GM19328 (cell line): ENCODE results near the gene MGST2.
"Not testable (repeated sequence)": the region's sequence is repeated elsewhere in the genome, so short reads cannot be mapped to it uniquely, and the experiment has no call there.

Experiments
- ATAC-seq: cut with Tn5 transposase; IDR thresholded peaks from one replicate; pipeline ENCODE4 v1.9.1; 2021; ENCODE audit warnings: mild to moderate bottlenecking, moderate library complexity; ENCODE audit not compliant: unreplicated experiment

Gene MGST2

GRCh38 chr4:139698167-139698925 lies 32.7 kb downstream of the MGST2 start:
- not testable (repeated sequence) for ATAC-seq

GRCh38 chr4:139700568-139700967 lies 34.9 kb downstream of the MGST2 start:
- ATAC-seq = no peak

- ATAC-seq = no peak
Observed at GRCh38 chr4:139704915-139705485, 39.4 kb downstream of the MGST2 start.

DNA sequence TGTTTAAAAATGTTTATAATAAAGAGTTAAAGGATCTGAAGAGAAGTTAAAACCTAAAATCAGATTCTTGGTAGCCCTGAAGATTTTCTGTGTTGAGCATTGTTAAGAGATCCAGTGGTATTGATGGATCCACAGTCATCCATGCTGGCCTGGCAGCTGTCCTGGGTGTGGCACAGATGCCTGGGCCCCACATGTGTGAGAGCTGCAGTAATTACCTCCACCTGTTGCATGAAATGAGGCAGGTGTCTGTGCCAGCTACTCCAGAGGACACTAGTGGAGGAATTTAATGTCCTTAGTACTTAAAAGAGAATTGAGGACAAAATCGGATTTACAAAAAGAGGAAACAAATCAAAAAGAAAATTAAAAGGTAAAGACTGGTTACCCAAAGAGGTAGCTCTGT lies 44.0 kb downstream of the MGST2 start:
- ATAC-seq = no peak

DNA sequence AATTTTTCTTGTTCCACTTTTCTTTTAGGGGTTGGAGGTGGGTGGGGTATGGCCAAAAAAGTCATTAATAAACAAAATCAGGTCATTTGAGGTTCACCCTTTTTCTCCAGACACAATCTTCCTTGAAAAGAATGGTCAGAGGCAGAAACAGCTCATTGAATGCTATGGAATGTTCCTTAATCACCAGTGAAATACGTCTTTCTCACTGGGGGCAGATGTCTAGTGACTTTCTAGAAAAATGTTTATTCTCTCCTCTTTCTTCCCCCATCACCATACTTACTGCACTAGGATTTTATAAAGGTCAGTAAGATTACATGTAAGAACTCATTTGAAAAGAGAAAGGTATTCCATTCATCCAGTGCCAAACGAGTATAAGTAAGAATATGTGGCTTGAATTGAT lies 44.5 kb downstream of the MGST2 start:
- no peak for ATAC-seq

GRCh38 chr4:139711461-139711860 lies 45.8 kb downstream of the MGST2 start:
- ATAC-seq = no peak

- ATAC-seq = no peak
Observed at GRCh38 chr4:139712882-139713281, 47.3 kb downstream of the MGST2 start.

DNA sequence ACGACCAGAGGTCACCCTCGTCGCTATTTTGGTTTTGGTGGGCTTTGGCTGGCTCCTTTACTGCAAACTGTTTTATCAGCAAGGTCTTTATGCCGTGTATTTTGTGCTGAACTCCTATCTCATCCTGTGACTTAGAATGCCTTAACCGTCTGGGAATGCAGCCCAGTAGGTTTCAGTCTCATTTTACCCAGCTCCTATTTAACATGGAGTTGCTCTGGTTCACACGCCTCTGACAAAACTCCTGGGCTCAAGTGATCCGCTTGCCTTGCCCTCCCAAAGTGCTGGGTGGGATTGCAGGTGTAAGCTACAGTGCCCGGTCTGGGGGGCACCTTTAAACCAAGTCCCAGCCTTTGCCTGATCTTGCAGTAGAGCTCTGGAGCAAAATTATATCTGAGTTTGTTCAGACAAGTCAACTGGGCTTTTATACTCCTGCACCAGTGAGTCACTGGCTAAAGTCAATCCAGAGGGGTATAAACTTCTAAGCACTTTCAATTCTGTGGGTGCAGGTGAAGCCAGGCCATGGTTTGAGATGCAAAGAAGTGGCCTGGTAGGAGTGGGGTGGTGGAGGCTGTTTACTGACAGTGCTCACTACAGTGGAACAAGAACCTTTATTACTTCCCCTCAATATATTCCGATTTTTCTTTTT lies 50.2 kb downstream of the MGST2 start:
- no peak for ATAC-seq

DNA sequence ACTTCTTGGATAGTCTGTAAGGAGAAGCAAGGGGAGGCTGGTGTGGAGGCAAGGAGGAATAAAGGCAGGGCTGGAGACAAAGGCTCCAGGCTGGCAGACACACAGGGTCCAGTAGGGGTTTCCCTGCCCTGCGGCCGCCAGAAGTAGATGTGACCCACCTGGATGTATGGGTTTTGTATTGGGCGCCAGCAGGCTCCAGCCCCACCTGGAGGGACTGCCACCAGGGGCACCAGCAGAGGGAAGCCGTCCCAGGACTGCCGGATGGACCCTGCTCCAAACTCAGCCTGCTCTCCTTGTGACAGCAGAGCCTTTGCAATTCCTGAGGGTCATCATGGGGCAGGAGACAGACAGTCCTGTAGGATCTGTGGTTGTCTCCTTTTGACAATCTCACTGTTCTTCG lies 52.7 kb downstream of the MGST2 start:
- no peak for ATAC-seq

DNA sequence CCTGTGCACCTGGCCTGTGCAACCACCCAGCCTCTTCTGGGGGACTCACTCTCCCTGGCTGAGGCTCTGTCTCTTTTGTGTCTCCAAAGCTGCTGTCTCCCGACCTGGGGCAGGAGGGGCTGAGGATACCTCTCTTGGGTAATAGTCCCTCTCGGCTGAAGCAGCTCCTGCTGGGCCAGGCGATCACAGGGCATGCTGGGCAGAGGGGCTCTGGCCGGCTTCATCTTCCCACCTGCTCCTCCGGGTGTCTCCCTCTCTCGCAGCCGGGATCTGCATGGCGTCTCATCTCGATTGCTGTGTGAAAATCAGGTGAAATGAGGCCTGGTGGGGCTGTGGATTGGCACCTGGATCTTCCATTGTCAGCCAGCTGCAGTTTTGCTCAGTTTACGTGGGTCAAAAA lies 53.2 kb downstream of the MGST2 start:
- ATAC-seq = no peak

DNA sequence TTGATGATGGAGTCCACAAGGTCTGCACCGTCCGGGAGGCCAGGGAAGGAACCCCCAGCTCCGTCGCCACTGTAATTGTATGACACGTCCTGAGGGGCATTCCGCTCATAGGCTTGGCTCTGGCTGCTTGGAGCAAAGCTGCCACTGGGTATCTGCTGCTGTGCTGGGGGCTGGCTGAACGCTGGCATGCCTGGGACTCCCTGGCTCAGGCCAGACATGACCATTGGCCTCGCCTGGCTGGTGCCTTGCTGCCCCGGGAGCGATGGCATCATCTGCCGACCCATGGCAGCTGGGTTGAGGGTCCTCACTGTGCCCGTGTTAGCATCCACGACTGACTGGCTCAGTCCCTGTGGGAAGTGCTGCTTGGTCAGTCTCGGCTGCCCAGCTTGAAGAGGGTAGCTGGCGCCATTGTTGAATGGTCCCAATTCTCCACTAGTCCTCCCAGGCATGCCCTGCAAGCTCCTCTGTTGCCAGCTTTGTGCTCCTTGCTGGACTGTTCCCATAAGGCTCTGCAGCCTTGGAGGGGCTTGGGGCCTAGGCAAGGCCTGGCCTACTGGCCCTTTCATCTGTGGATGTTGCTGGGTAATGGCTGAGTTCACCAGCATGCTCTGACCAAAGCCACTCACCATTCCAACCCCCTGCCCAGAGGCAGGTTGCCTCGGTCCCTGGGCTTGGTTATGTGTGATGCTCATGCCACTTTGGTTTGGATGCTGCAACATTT lies 53.9 kb downstream of the MGST2 start:
- no peak for ATAC-seq

DNA sequence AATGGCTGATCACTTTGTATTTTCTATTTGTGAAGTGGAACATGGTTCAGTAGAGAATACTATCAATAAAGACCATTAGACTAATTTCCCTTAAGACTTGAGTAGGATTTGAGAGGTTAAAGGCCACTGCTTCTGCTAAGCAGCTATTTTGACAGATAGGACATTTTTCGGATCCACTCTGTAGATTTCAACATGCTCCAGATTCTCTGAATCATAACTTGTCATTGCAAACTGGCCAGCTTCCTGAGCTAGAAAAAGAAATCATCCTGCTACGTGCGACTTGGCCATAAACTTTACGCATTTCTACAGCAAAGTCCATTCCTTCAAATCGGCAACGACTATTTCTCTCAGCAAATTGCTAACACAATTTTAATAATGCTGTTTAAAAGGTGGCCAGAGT lies 55.2 kb downstream of the MGST2 start:
- no peak for ATAC-seq

DNA sequence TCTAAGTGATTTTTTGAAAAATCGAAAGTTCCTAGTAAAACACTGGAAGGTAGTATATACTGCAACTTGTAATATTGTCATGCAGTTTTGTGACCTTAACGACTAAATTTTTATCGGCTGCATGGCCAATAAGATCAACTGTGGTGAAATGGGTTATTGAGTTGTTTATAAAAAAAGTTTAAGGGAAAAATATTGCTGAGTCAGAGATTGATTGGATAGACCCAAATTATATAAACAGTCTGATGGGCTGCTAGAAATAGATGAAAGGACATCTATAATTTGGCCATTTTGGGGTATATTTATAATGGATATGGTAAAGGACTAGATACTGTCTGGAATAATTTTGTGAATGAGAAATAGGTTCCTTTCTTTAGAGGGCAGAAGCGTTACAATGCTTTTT lies 56.2 kb downstream of the MGST2 start:
- no peak for ATAC-seq

DNA sequence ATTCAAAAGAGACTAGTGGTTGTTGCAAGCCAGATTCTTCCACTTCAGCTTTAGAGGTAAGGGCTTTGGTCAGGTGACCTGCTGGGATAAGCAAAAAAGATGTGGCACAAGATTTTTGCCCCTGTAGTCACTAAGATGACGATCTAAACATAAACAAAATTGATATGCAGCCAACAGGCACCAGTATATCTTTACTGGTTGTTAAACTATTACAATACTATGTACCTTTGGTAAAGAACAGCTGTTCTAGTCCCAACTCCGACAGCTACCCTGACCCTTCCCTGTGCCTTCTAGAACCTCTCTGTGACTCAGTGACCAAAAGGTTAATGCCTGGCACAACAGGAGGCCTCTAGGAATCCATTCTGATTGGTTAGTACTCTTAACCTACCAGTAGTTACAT lies 59.6 kb downstream of the MGST2 start:
- no peak for ATAC-seq

- no peak for ATAC-seq
Observed at GRCh38 chr4:139726615-139727014, 61.0 kb downstream of the MGST2 start.

DNA sequence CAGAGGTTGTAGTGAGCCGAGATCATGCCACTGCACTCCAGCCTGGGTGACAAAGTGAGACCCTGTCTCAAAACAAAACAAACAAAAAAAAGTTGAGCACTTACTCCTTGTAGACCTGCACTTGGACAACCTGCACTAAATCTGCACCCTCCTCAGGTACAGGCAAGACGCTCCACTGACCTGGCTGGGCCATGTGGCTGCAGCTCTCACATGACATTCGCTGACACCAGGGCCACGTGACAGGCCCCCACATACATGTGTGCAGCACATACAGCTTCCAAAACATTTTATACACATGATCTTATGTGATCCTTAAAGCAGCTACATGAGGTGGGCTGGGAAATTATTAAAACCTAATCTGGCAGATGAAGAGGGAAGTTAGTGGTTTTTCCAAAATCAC lies 62.5 kb downstream of the MGST2 start:
- no peak for ATAC-seq

DNA sequence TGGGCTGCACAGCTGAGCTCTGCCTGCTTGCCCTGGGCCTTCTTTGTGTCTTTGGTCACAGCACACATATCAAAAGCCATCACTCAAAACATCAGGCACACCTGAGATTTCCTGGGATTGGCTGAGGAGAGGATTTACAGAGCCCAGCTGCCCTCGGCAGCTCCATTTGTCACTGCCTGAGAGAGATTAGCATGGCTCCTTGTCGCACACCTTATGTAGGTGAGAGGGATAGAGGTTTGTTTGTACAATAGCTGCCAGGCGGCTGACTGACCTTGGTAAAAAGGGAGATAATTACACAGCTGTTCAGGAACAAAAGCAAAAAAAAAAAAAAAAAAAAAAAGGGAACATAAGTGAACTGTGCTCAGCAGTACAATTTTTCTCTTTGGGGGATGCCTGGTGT lies 63.2 kb downstream of the MGST2 start:
- ATAC-seq = no peak

- ATAC-seq = no peak
Observed at GRCh38 chr4:139732991-139733570, 67.5 kb downstream of the MGST2 start.

DNA sequence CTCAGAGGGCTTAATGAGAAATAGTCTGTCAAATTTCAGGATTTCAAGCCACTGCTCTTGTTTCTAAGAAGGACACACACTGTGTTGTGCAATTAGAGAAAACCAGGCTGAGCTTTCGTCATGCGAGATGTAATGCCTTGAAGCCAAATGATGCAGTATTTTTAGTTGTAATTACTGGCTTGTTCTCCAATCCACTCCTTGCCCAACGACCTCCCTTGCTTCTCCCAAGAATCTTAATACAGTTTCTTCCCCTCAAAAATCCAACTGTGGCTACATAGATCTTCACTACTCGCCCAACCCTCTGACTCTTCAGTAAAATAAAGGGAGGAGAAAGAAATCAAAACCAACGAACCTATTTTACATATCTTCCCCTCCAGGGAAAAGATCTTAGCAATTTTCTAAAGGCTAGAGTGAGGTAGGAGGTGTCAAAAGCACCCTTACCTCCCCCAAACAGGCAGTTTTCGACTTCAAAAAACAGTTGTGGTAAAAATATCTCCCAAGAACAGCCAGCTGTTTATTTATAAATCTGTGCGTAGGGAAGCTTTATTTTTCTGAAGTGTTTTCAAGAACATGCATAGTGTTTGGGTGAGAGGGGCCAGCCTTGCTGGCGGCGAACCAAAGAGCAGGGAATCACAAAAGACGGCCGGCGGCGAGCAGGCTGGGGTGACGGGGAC lies 68.7 kb downstream of the MGST2 start:
- ATAC-seq = no peak

- ATAC-seq = no peak
Observed at GRCh38 chr4:139734875-139735380, 69.3 kb downstream of the MGST2 start.
